NCI-H146 treated with DMSO at 0.1 percent for 48 hours (cell line): ENCODE results near the gene PRSS2.

ENCODE experiments used
- DNase-seq: peaks from one replicate; lab custom pipeline; 2025; ENCODE audit not compliant: unreplicated experiment; lab: John Stamatoyannopoulos, UW

PRSS2 gene

GRCh38 chr7:142784716-142785115 lies 13.9 kb downstream of the PRSS2 start:
- no peak for DNase-seq

- DNase-seq: no peak
Measured at GRCh38 chr7:142785841-142786250, 15.1 kb downstream of the PRSS2 start.

GRCh38 chr7:142787034-142787768 lies 16.4 kb downstream of the PRSS2 start:
- no peak for DNase-seq

GRCh38 chr7:142787783-142788182 lies 17.0 kb downstream of the PRSS2 start:
- DNase-seq: no peak

- DNase-seq: no peak
Measured at GRCh38 chr7:142788303-142789289, 17.8 kb downstream of the PRSS2 start.

- DNase-seq: no peak
Measured at GRCh38 chr7:142789441-142789840, 18.7 kb downstream of the PRSS2 start.

- no peak for DNase-seq
Measured at GRCh38 chr7:142790056-142790455, 19.3 kb downstream of the PRSS2 start.

GRCh38 chr7:142790555-142790954 lies 19.8 kb downstream of the PRSS2 start:
- no peak for DNase-seq

GRCh38 chr7:142791502-142791901 lies 20.7 kb downstream of the PRSS2 start:
- DNase-seq: no peak

- DNase-seq: no peak
Measured at GRCh38 chr7:142792129-142792528, 21.4 kb downstream of the PRSS2 start.

GRCh38 chr7:142792593-142792992 lies 21.8 kb downstream of the PRSS2 start:
- DNase-seq: no peak

GRCh38 chr7:142793156-142793555 lies 22.4 kb downstream of the PRSS2 start:
- no peak for DNase-seq

- DNase-seq: no peak
Measured at GRCh38 chr7:142795339-142795863, 24.6 kb downstream of the PRSS2 start.

- no peak for DNase-seq
Measured at GRCh38 chr7:142796001-142796500, 25.3 kb downstream of the PRSS2 start.

- no peak for DNase-seq
Measured at GRCh38 chr7:142796501-142797390, 26.0 kb downstream of the PRSS2 start.

GRCh38 chr7:142797391-142798377 lies 26.9 kb downstream of the PRSS2 start:
- no peak for DNase-seq

GRCh38 chr7:142798451-142799436 lies 28.0 kb downstream of the PRSS2 start:
- DNase-seq: no peak

- no peak for DNase-seq
Measured at GRCh38 chr7:142799437-142799835, 28.7 kb downstream of the PRSS2 start.
